ENCODE results near the gene MBP.
A peak's percentile ranks its signal among the peaks of the same experiment; 100 is the strongest.
"Not testable (repeated sequence)": the region's sequence is repeated elsewhere in the genome, so short reads cannot be mapped to it uniquely, and the experiment has no call there.

The MBP gene

DNA sequence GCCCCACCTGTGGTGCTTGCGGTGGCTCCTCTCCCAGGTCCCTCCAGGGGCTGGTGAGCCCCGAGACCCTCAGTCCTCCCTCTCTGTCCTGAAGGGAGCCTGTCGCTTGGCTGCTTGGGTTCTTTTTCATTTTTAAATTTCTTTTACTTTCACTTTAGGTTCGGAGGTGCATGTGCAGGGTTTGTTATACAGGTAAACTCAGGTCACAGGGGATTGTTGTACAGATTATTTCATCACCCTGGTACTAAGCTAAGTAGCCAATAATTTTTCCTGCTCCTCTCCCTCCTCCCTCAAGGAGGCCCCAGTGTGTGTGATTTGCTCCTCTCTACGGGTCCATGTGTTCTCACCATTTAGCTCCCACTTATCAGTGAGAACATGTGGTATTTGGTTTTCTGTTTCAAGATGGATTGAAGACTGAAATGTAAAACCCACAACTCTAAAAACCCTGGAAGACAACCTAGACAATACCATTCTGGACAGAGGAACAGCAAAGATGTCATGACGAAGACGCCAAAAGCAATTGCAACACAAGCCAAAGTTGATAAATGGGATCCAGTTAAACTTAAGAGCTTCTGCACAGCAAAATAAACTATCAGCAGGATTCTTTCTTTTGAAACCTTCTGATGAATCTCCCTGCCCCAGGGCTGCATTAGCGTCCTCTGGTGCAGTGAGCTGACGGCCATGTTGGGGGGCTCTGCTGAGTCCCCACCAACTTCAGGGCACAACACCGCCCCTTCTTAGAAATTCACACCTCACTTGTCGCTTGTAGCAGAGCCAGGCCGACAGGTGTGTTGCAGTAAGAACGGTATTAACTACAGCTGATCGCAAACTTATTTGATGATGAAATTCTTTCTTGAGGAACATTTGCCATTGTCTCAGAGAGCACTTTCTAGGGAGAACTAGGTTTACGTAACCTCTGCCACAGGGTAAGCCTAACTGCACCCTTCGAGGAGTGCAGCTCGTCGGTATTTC, 174.9 kb downstream of the MBP start:
- no peak for FAIRE-seq
- no peak for DNase-seq (ENCODE audit: insufficient read length, low spot score)
- TF ChIP-seq TAF1 (IDR thresholded peaks at IDR 0.05; ENCODE audit: low read depth, low read length) (no peak), SPI1 (IDR thresholded peaks at IDR 0.05; ENCODE audit: low read depth, low read length) (no peak), POLR2AphosphoS5 (IDR thresholded peaks at IDR 0.05; ENCODE audit: low read depth, low read length) (no peak), PAX5 (IDR thresholded peaks at IDR 0.05; ENCODE audit: insufficient read depth, low read length, severe bottlenecking) (no peak), POU2F2 (IDR thresholded peaks at IDR 0.05; ENCODE audit: low read depth, low read length) (no peak), POLR2A (IDR thresholded peaks at IDR 0.05; ENCODE audit: low read depth, low read length) (no peak)

DNA sequence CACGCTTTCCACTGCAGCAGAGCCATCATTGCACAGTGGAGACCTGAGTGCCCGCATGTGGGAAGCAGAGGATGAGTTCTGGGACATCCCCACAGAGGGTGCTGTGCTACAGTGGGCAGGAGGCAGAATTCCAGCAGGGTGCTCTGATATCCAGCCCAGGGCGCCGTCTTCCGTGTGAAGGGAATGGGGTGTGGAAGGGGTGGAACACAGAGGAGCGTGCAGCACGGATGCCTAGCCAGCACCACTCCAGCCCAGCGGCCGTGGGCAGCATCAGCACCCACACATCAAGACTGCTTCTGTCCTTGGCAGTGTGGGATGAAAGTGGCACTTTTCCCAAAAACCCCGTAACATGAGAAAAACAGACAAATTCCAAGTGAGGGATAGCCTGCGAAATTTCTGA, 175.9 kb downstream of the MBP start:
- DNase-seq (ENCODE audit: insufficient read length, low spot score) (no peak), FAIRE-seq (no peak)
- TF ChIP-seq TAF1 (IDR thresholded peaks at IDR 0.05; ENCODE audit: low read depth, low read length), result no peak
- no peak for TF ChIP-seq SPI1 (IDR thresholded peaks at IDR 0.05; ENCODE audit: low read depth, low read length)
- TF ChIP-seq POLR2AphosphoS5 (IDR thresholded peaks at IDR 0.05; ENCODE audit: low read depth, low read length), result no peak
- TF ChIP-seq POLR2A (IDR thresholded peaks at IDR 0.05; ENCODE audit: low read depth, low read length), result no peak
- TF ChIP-seq POU2F2 (IDR thresholded peaks at IDR 0.05; ENCODE audit: low read depth, low read length), result no peak
- TF ChIP-seq PAX5 (IDR thresholded peaks at IDR 0.05; ENCODE audit: insufficient read depth, low read length, severe bottlenecking), result no peak

DNA sequence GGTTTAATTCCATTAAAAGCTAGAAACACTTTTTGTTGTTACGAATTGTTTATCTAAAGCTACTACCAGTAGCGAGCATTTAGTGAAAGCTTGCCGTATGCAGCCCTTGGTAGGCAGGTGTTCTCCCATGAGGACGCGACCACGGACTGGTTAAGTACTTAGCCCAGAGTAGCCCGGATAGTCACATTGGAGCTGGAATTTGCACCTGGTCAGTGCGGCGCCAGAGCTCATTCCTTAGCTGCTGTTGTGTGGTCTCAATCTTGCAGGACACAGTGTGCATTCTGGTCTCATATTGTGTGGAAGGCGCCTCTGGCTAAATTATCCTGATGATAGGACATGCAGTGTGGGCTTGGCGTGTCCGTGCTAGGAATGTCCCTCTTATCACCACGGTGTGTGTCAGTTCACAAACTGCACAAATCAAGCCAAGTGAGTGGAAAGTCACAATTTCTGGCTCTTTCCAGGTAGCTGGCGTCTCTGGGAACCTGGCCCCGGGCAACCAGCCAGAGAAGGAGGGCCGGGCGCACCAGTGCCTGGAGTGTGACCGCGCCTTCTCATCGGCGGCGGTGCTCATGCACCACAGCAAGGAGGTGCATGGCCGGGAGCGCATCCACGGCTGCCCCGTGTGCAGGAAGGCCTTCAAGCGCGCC, 176.9 kb downstream of the MBP start:
- TF ChIP-seq SPI1 (IDR thresholded peaks at IDR 0.05; ENCODE audit: low read depth, low read length) (no peak), POLR2AphosphoS5 (IDR thresholded peaks at IDR 0.05; ENCODE audit: low read depth, low read length) (no peak), POU2F2 (IDR thresholded peaks at IDR 0.05; ENCODE audit: low read depth, low read length) (no peak), PAX5 (IDR thresholded peaks at IDR 0.05; ENCODE audit: insufficient read depth, low read length, severe bottlenecking) (no peak), POLR2A (IDR thresholded peaks at IDR 0.05; ENCODE audit: low read depth, low read length) (no peak), TAF1 (IDR thresholded peaks at IDR 0.05; ENCODE audit: low read depth, low read length) (no peak)
- DNase-seq (ENCODE audit: insufficient read length, low spot score) (no peak), FAIRE-seq (no peak)

DNA sequence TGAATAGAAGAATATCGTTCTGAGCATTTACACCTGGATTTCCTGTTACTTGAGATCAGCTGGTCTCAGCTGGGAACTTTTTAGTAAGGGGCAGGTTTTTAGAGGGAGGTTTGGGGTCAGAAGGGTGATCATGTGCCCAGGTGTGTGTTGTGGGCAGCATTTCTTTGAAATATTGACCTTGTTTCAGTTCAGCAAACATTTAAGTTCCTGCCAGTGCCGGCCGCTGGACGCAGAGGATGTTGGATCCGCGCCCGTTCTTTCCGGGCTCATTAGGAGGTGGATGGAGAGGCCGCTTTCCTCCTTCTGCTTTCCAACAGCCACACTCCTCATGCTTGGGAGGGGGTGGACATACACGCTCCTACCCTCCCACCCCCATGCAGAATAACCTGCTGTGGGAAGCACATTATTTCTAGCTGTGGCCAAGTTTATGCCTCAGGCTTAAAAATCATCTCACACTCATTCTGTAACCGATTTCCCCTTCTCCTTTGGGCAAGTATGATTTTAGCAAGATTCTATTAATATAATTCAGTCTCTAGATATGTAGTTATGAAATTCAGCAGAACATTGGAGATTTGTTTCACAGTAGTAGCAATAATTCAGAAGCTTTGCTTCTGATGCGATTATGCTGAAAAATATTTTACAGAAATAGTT, 178.9 kb downstream of the MBP start:
- no peak for DNase-seq (ENCODE audit: insufficient read length, low spot score)
- TF ChIP-seq SPI1 (IDR thresholded peaks at IDR 0.05; ENCODE audit: low read depth, low read length), result no peak
- TF ChIP-seq POLR2A (IDR thresholded peaks at IDR 0.05; ENCODE audit: low read depth, low read length), result no peak
- no peak for TF ChIP-seq POU2F2 (IDR thresholded peaks at IDR 0.05; ENCODE audit: low read depth, low read length)
- no peak for TF ChIP-seq PAX5 (IDR thresholded peaks at IDR 0.05; ENCODE audit: insufficient read depth, low read length, severe bottlenecking)
- TF ChIP-seq TAF1 (IDR thresholded peaks at IDR 0.05; ENCODE audit: low read depth, low read length), result no peak
- no peak for TF ChIP-seq POLR2AphosphoS5 (IDR thresholded peaks at IDR 0.05; ENCODE audit: low read depth, low read length)
- no peak for FAIRE-seq

DNA sequence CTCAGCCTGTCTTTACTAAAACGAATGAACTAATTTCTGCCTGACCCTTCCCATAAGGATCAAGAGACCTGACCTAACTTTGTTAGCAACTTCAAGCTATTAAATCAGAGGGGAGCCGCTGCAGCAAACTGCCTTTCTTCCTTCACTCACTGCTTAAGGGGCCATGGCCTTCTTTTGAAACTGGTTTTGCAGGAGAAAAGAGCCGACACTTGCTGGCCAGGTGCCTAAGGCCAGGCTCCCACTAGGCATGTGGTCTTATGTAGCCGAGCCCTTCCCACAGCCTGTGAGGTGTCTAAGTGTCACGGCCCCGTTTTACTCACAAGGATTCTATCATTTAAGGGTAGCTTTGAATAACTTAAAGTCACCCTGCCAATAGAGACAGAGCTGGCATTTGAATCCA, 179.4 kb downstream of the MBP start:
- no peak for FAIRE-seq
- TF ChIP-seq POLR2AphosphoS5 (IDR thresholded peaks at IDR 0.05; ENCODE audit: low read depth, low read length) (no peak), PAX5 (IDR thresholded peaks at IDR 0.05; ENCODE audit: insufficient read depth, low read length, severe bottlenecking) (no peak), POU2F2 (IDR thresholded peaks at IDR 0.05; ENCODE audit: low read depth, low read length) (no peak), TAF1 (IDR thresholded peaks at IDR 0.05; ENCODE audit: low read depth, low read length) (no peak), POLR2A (IDR thresholded peaks at IDR 0.05; ENCODE audit: low read depth, low read length) (no peak), SPI1 (IDR thresholded peaks at IDR 0.05; ENCODE audit: low read depth, low read length) (no peak)

DNA sequence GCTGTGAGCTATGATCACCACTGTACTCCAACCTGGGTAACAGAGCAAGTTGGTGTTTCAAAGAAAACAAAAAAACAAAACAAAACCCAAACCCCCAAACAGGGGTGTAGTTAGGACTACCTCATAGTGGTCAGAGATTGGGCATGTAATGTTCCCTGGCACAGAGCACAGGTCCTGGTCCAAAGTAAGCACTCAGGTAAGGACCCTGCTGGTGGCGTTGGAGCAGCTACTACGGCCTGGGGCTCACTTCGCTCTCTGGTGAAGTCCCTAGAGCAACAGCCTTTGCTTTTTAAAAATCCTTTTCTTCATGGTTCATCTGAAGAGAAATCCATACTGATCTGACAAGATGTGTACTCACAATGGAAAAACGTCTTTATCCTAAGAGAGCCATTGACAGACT, 179.8 kb downstream of the MBP start:
- no peak for FAIRE-seq
- no peak for DNase-seq (ENCODE audit: insufficient read length, low spot score)
- TF ChIP-seq PAX5 (IDR thresholded peaks at IDR 0.05; ENCODE audit: insufficient read depth, low read length, severe bottlenecking) (no peak), POU2F2 (IDR thresholded peaks at IDR 0.05; ENCODE audit: low read depth, low read length) (no peak), POLR2A (IDR thresholded peaks at IDR 0.05; ENCODE audit: low read depth, low read length) (no peak), TAF1 (IDR thresholded peaks at IDR 0.05; ENCODE audit: low read depth, low read length) (no peak), SPI1 (IDR thresholded peaks at IDR 0.05; ENCODE audit: low read depth, low read length) (no peak), POLR2AphosphoS5 (IDR thresholded peaks at IDR 0.05; ENCODE audit: low read depth, low read length) (no peak)

More for the DNA sequence above, 179.4 kb downstream of the MBP start:
- DNase-seq (ENCODE audit: insufficient read length, low spot score), result no peak

DNA sequence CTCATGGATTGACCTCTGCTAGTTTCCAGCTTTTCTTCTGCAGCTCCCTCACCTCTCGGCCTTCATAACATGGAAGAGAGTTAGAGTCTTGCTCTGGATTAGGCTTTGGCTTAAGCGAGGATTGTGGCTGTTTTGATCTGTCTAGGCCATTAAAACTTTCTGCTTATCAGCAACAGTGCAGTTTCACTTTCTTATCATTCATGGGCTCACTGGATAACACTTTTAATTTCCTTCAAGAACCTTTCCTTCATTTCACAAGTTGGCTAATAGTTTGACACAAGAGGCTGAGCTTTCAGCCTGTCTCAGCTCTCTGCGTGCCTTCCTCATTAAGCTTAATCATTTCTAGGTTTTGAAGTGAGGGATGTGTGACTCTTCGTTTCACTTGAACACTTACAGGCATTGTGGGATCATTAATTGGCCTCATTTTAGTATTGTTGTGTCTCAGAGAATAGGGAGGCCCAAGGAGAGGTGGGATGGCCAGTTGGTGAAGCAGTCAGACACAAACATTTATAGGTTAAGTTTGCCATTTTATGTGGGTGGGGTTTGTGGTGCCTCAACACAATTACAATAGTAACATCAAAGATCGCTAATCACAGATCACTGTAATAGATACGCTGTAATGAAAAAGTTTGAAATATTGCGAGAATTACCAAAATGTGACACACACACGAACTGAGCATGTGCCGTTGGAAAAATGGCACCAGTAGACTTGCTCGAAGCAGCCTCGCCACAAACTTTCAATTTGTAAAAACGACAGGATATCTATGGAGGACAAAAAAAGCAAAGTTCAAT, 180.9 kb downstream of the MBP start:
- DNase-seq (ENCODE audit: insufficient read length, low spot score) (no peak), FAIRE-seq (peak; percentile 41)
- no peak for TF ChIP-seq POLR2A (IDR thresholded peaks at IDR 0.05; ENCODE audit: low read depth, low read length)
- no peak for TF ChIP-seq SPI1 (IDR thresholded peaks at IDR 0.05; ENCODE audit: low read depth, low read length)
- no peak for TF ChIP-seq PAX5 (IDR thresholded peaks at IDR 0.05; ENCODE audit: insufficient read depth, low read length, severe bottlenecking)
- TF ChIP-seq TAF1 (IDR thresholded peaks at IDR 0.05; ENCODE audit: low read depth, low read length), result no peak
- TF ChIP-seq POLR2AphosphoS5 (IDR thresholded peaks at IDR 0.05; ENCODE audit: low read depth, low read length), result no peak
- TF ChIP-seq POU2F2 (IDR thresholded peaks at IDR 0.05; ENCODE audit: low read depth, low read length), result no peak

DNA sequence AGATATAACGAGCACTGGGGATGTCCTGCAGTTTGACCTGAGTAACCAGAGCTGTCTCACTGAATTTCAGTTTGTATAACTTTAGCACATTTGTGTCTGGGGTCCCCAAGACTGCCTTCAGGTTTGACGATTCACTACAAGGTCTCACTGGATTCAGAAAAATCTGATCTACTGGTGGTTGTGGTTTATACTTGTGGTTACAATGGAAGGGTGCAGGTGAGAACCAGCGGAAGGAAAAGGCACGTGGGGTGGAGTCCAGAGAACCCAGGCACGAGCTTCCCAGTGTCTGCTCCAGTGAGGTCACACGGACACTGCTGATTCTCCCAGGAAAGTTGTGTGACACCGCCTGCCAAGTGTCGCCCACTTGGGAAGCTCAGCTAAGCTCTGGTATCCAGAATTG, 184.2 kb downstream of the MBP start:
- DNase-seq (ENCODE audit: insufficient read length, low spot score), result no peak
- no peak for FAIRE-seq
- TF ChIP-seq POU2F2 (IDR thresholded peaks at IDR 0.05; ENCODE audit: low read depth, low read length), result no peak
- TF ChIP-seq TAF1 (IDR thresholded peaks at IDR 0.05; ENCODE audit: low read depth, low read length), result no peak
- TF ChIP-seq SPI1 (IDR thresholded peaks at IDR 0.05; ENCODE audit: low read depth, low read length), result no peak
- TF ChIP-seq POLR2A (IDR thresholded peaks at IDR 0.05; ENCODE audit: low read depth, low read length), result no peak
- TF ChIP-seq PAX5 (IDR thresholded peaks at IDR 0.05; ENCODE audit: insufficient read depth, low read length, severe bottlenecking), result no peak
- no peak for TF ChIP-seq POLR2AphosphoS5 (IDR thresholded peaks at IDR 0.05; ENCODE audit: low read depth, low read length)

DNA sequence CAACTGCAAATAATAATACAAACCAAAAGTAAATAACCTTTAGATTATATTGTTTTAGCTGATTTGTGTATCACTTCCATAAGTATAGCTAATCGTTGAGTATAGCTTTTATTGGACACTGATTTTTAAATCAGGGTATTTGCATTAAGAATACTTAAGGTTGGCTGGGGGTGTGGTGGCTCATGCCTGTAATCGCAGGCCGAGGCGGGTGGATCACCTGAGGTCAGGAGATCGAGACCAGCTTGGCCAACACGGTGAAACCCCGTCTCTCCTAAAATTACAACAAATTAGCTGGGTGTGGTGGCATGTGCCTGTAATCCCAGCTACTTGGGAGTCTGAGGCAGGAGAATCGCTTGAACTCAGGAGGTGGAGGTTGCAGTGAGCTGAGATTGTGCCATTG, 188.2 kb downstream of the MBP start:
- not testable (repeated sequence) for DNase-seq (ENCODE audit: insufficient read length, low spot score); FAIRE-seq

Measured in GM12891 (cell line).